GDM1 (cell line): ENCODE measurements around the gene ZNF143.
"Not testable (repeated sequence)": the region's sequence is repeated elsewhere in the genome, so short reads cannot be mapped to it uniquely, and the experiment has no call there.

Experiments
- DNase-seq: peaks from one replicate; lab custom pipeline; 2025; lab: John Stamatoyannopoulos, UW

ZNF143 gene

GRCh38 chr11:9460322-9461062 lies at the start of gene ZNF143:
ZNF143 (plus strand) TSS chr11:9461012; CDS start chr11:9471309, 10,297 bp downstream.
- DNase-seq: peak; percentile 99

DNA sequence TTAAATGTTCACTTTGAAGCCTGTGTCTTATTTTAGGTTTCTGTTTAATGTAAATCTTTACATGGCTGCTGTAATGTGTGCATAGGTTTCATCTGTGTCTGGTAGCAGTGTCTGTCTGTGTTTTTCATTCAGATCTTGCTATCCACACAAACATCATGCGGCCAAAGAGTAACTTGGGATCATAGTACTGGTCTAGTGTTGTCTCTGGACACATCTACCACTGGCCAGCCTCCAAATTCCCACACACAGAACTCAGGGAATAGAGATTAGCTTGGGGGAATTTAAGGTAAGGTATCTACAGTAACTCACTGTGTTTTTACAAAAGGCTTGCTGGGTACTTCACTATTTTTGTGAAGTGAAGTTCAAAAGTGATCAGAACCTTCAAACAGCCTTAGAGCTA lies 32.1 kb upstream of the ZNF143 start:
- no peak for DNase-seq

DNA sequence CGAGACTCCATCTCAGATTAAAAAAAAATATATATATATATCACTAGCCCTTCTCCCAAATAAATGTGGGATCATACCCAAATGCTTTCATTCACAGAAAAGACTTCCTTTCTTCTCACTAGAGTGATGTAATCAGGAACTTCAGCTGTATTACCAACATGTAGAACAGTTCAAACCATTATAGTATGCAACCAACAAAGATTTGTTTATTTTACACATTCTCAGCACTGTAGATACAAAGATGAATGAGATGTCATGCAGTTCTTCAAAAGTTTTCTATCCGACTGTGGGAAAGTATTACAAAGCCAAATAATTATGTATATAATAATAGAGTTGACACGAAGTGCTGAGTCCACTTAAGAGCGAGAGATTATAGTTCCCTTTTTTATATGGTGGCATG lies 22.2 kb upstream of the ZNF143 start:
- DNase-seq: no peak

GRCh38 chr11:9446230-9446629 lies 14.6 kb upstream of the ZNF143 start:
- no peak for DNase-seq

DNA sequence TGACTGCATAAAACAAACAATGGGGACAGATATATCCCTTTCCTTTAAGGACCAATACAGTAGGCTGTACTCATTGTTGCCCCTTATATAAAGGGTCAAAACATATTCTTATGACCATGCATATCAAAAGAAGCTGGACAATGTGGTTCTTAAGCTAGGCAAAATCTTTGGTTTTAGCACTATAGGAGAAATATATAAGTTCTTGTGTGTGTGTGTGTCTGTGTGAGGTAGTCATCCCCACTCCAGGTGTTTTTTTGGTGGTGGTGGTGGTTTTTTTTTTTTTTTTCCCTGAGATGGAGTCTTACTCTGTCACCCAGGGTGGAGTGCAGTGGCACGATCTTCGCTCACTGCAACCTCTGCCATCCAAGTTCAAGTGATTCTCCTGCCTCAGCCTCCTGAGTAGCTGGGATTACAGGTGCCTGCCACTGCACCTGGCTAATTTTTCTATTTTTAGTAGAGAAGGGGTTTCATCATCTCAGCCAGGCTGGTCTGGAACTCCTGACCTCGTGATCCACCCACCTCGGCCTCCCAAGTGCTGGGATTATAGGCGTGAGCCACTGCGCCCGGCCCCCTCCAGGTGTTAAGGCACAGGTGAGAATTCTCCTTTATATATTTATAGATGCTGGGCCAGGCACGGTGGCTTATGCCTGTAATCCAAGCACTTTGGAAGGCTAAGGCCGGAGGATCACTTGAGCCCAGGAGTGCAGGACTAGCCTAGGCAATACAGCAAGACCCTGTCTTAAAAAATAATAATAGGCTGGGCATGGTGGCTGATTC lies 12.0 kb upstream of the ZNF143 start:
- DNase-seq: no peak

DNA sequence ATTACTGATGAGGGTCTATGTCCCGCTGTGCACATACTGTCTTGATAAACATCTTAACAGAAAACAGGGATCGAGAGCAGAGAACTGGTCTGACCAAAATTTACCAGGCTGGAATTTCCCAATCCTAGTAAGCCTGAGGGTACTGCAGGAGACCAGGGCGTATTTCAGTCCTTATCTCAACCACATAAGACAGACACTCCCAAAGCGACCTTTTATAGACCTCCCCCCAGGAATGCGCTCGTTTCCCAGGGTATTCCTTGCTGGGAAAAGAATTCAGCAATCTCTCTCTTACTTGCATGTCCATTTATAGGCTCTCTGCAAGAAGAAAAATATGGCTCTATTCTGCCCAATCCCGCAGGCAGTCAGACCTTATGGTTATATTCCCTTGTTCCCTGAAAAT lies 8.8 kb upstream of the ZNF143 start:
- not testable (repeated sequence) for DNase-seq

GRCh38 chr11:9455722-9456121 lies 5.1 kb upstream of the ZNF143 start:
- DNase-seq: no peak

DNA sequence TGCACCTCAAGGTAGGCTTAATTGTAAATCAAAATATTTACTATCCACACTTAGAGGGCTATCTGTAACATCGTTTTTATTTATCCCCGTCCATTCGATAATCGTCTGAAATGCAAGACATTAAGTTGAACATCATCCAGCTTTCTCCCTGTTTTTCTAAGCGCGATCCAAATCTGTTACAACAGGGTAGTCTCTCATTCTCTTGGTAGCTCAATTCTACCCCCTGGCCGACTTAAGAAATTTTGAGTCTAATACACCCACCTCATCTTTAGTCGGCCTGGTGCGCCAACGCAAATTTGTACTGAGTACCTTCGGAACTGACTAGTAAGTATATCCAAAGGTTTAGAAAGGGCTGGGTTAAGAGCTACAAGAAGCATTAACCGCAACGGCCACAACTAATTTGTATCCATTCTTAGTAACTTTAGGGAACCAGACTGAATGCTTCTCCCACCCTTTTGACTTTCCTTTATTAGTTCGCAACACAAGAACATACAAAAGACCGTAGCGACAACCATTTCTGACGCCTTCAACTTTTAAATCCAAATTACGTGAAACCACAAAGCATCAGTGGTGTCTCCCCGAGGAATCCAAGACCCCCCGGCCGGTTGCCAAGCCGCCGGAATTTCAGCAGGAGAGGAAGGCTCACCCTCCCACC lies 1.0 kb upstream of the ZNF143 start:
- DNase-seq: no peak

- DNase-seq: peak; percentile 80
Measured at GRCh38 chr11:9461063-9461759, 399 bp downstream of the ZNF143 start.

DNA sequence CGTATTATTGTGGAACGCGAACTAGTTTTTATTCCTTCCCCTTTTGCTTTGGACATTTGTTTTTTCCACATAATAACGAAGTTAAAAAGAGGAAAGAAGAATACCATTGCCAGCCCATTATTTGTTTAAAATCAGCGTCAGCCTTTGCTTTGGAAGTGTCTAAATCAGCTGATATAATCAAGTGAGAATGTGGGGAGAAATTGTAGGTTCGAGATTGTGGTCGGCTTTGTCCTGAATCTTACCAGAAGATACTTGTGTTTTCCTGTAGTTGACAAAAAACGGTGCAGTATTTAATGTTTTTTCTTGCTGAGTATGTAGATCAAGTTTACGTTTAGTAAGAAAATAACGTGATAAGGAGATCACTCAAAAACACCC lies 935 bp downstream of the ZNF143 start:
- DNase-seq: no peak

DNA sequence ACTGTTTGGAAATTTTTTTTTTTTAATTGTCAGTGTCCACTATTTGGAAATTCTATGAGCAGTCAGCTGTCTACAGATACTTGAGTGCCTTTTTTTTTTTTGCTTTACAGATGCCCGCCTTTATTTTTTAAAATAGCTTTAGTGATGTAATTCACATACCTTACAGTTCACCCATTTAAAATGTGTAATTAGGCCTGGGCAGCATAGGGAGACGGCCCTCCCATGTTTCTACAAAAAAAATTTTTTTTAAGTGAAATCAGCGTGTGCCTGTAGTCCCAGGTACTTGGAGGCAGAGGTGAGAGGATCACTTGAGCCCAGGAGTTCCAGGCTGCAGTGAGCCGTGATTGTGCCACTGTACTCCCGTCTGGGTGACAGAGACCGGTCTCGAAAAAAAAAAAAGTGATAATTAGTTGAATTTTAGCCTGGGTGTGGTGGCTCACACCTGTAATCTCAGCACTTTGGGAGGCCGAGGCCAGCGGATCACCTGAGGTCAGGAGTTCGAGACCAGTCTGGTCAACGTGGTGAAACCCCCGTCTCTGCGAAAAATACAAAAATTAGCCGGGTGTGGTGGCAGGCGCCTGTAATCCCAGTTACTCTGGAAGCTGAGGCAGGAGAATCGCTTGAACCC lies 1.5 kb downstream of the ZNF143 start:
- no peak for DNase-seq

DNA sequence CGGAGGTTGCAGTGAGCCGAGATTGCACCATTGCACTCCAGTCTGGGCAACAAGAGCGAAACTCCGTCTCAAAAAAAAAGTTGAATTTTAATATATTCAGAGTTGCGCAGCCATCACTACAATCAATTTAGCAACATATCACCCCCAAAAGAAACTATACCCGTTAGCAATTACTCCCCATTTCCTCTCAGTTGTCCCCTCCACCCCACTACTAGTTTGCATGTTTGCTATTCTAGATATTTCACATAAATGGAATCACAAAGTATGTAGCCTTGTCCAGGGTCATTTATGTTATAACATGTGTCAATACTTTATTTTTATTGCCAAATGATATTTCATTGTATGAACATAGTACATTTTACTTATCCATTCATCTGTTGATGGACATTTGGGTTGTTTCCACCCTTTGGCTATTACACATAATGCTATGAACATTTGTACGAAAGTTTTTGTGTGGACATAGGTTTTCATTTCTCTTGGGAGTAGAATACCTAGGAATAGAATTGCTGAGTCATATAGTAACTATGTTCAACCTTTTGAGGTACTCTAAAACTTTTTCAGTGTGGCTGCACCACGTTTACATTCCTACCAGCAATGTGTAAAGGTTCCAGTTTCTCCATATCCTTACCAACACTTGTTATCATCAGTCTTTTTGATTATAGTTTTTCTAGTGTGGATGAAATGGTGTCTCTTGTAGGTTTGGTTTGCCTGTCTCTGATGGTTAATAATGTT lies 2.2 kb downstream of the ZNF143 start:
- no peak for DNase-seq

- DNase-seq: no peak
Measured at GRCh38 chr11:9470765-9471164, 10.0 kb downstream of the ZNF143 start.

DNA sequence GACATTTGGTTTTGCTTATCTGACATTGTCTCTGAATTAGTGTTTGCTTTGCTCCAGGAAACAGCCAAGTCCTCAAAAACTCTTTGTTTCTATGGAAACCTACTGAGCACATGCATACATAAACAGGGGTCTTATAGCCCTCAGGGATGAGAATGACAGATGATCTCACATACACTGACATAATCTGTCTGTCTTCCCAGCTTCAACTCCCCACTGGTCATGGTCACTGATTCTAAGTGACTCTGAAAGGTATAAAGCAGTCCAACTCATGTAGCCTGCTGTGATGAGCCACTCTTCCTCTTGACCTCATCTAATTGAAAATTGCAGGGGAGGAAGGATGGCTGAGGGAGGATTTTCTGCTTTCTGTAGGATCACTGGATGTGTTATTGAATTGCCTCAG lies 12.6 kb downstream of the ZNF143 start:
- DNase-seq: no peak

- DNase-seq: no peak
Measured at GRCh38 chr11:9479899-9480298, 19.1 kb downstream of the ZNF143 start.

- DNase-seq: no peak
Measured at GRCh38 chr11:9489080-9489765, 28.4 kb downstream of the ZNF143 start.

- no peak for DNase-seq
Measured at GRCh38 chr11:9490376-9490775, 29.6 kb downstream of the ZNF143 start.

DNA sequence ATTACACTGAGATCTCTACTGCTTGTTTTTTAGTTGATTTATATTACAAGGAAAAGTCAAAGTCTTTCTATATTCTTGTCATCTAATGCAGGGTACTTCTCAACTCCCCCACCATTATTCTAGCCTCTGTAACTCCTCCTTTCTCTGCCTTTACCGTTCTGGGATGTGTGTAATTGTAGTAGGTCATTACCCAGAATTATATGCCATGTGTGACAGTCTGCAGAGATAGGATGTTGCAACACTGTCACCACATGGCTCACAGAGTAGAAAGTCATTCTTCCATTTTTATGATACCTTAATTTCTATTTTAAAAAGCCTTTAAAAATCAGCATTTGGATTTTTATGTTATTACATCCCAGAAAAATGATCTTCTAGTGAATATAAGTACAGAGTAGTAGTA lies 32.7 kb downstream of the ZNF143 start:
- no peak for DNase-seq

GRCh38 chr11:9494316-9494715 lies 33.5 kb downstream of the ZNF143 start:
- no peak for DNase-seq

- no peak for DNase-seq
Measured at GRCh38 chr11:9495803-9496514, 35.1 kb downstream of the ZNF143 start.
